EH (cell line): Measurements from ENCODE around the gene DAB2IP.

Experiments
- DNase-seq: peaks from one replicate; pipeline ENCODE4 v3.0.0-alpha.2; 2015; ENCODE audit warnings: low read depth

DAB2IP gene

DNA sequence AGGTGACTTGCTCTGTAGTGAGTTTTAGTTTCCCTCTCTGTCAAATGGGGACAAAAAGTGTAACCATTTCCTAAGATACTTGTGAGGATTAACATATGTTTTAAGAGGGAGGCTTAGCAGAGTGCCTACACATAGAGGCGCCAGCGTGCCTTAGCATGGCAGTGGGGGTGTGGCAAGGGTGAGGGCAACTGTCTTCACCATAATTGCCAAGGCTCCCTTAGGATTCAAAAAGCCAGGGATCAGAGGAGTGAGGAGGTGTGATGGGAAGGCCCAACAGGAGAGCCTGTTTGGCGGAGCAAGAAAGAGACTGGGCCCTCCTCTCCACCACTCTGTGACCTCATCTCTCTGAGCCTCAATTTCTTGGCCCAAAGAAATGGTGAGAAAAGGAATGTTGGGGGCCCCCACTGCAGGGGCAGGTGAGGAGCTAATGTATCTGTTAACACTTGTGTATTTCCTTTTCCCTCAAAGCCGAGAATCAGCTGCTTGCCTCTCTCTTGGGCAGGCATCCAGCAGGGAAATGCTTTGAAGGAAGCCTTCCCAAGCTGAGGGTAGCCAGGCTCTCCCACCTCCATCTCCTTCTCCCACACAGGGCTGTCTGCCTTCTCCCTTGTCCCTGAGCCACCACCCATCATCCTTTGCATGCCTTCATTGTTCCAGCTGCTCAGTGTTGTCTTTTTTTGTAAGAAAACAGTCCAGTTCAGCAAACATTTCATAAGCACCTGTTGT lies 76.0 kb downstream of the DAB2IP start:
- DNase-seq = no peak

GRCh38 chr9:121728916-121729315 lies 77.5 kb downstream of the DAB2IP start:
- no peak for DNase-seq

DNA sequence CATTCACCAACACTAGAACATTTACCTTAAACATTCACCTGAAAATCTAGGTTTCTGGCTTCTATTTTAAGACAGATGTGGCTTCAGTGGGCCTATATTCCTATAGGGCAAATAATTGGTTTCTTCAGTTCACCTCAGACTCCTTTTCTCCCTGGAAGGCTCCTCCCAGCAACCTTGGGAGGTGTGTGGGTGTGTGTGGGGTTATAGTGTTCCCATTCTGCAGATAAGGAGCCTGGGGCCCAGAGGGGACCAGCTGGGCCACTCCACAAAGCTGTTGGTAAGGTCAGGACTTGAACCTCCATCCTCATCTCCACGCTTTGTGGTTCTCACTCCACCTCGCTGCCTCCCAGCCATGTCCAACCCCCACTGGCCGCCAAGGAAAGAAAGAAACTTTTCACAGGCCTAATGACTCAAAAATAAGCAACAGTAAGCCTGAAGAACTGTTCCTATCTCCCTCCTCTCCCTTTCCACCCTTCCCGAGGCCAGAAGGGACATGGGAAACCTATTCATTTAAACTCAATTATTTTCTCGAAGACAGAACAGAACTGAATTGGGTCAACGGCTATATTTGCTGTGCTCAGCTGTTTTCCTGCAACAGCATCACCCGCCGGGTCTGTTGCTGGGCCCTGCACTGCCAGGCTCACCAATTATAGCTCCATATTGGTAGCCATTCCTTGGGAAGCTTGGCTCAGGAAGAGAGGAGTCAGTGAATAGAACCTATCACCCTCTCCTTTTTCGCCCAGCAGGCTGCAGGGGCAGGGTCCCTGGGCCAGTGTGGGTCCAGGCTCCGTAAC lies 78.5 kb downstream of the DAB2IP start:
- DNase-seq = no peak

DNA sequence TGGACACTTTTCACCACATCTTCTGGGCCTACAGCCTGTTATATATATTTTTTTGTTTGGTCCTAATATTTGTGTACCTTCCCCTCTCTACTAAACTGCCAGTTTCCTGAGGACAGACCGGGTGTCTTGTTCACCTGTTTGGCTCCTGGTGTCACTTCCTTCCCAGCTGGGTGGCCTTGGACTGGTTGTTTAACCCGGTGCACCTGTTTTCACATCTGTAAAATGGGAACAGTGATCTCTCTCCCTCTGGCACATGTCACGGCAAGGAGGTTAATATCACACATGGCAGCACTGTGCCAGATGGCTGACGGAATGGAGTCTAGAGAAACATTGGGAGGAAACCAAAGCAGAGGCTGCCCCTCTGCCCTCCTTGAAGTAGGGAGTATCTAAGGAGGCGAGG lies 79.7 kb downstream of the DAB2IP start:
- no peak for DNase-seq

DNA sequence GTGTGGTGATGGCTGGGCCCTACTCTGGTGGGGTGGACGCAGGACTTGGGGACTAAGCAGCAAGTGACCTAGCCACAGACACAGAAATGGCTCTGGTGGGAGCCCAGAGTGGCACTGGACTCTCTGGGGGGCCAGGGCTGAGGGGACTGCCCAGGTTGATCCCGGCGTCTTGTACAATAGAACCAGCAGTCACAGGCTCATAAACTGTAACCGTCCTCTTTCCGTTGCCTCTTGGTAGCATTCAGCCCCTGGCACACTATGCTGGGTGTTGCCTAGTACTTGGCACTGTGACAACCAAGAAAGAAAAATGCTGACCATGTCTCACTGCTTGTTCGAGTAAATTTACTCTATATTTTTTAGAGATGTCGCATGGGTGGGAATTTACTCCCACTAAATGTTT lies 80.5 kb downstream of the DAB2IP start:
- DNase-seq = no peak

GRCh38 chr9:121732389-121732788 lies 81.0 kb downstream of the DAB2IP start:
- no peak for DNase-seq

GRCh38 chr9:121732886-121733285 lies 81.5 kb downstream of the DAB2IP start:
- DNase-seq = no peak

DNA sequence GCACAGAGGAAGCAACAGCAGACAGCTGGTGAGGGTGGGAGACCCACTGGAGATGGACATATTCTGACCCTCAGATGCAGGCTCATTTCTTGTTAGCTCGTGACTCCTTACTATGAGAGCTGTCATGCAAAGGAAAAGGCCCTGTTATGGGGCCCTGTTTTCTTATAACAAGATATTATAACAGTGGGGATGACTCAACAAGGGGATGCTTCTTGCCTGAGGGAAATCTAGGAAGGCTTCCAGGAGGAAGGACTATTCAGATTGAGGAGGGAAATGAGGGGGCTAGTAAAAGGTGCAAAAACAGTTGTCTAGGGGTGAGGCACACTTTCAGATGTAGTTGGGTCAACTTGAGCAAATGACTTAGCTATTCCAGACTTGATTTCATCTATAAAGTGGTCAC lies 83.0 kb downstream of the DAB2IP start:
- peak; percentile 65 for DNase-seq

DNA sequence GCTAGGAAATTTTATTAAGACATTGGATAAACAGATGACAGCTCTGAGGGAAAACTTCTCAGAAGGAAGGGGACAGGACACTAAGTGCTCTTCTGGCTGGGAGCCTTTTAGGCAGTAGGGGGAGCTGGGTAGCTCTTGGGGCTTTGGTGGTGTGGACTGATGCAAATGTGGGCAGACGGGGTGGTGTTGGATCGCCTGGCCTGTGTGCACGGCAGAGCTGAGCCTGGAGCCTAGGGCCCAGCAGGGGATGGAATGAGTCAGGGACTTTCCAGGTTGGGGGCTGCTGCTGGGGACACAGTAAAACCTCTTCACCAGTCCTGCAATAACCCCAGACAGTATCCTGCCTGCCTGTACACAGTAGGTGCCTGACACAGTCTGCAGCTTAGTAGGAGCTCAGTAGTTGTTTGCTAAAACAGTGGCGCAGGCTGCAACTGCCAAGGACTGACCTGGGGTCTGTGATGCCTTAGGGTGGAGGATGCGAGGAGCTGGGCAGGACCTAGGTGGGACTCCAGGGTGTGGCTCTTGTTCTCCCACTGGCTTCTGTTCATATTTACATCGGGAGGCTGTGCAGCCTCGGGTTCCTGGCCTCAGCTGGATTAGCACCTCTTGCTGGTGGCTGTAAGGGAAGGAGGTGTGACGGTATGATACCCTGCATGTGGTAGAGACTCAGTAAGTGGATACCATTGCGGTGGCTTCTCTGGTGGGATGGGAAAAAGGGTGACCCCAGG lies 83.8 kb downstream of the DAB2IP start:
- peak; percentile 89 for DNase-seq

DNA sequence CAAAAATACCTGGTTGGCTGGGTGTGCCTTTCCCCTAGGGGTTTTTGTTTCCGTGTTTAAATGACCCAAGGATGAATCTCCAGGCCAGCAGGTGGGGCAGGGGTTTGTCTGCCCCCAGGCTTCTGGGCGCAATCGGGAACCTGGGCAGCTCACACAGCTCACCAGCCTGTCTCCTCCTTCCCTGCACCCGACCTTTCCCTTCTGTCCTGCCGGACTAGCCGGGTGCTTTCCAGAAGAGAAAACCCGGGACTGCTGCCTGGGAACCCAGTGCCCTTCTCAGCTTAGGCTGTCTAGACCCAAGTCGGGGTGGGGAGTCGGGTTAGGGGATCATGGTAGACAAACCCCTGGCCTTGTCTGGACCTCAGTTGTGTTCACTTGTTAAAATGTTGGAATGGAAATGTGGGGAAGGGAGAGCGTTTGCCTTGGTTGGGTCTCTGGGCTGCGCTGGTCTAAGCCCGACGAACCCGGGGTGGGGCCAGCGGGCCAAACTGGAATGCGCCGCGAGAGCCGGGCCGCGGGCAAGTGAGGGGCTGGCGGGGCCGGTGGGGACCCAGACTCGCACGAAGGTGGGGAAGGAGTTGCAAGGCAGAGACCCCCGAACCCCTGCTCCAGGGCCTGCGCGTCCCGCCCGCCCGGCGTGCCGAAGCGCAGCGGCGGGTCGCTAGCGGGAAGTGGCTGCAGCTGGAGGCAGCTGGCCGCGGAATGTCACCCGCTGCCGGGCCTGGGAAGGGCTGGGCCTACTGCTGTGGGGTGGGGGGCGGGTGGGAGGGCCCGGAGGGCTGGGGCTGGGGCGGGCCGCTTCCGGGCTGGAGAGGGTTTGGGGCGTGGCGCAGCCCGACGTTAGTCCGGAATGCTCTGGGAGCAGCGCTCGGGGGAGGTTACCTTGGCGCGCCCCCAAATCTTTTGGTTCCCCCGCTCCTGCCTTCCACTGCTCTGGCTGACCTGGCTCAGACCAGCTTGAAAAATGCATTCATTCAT lies 84.6 kb downstream of the DAB2IP start:
- DNase-seq = peak; percentile 66

- DNase-seq = peak; percentile 21
Observed at GRCh38 chr9:121736934-121737462, 85.6 kb downstream of the DAB2IP start.

GRCh38 chr9:121737481-121737931 lies 86.1 kb downstream of the DAB2IP start:
- DNase-seq = no peak

- DNase-seq = no peak
Observed at GRCh38 chr9:121738411-121738810, 87.0 kb downstream of the DAB2IP start.

DNA sequence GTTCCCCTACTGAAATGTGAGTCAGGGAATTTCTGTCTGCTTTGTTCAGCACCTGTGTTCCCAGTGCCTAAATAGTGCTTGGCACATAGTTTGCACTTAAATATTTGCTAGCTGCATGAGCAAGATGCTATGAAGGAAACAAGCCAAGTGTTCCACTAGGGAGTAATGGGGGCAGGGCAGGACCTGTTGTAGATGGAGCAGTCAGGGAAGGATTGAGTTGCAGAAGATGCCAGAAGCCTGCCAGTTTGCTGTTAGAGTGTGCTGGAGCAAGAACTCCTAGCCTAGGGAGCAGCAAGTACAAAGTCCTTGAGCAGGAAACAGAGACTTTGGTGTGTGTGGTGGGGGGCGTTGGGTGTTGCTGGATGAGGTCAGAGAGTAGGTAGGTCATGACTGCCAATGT lies 87.5 kb downstream of the DAB2IP start:
- DNase-seq = peak; percentile 66

GRCh38 chr9:121739971-121740370 lies 88.5 kb downstream of the DAB2IP start:
- no peak for DNase-seq

GRCh38 chr9:121741228-121741918 lies 89.9 kb downstream of the DAB2IP start:
- DNase-seq = no peak

DNA sequence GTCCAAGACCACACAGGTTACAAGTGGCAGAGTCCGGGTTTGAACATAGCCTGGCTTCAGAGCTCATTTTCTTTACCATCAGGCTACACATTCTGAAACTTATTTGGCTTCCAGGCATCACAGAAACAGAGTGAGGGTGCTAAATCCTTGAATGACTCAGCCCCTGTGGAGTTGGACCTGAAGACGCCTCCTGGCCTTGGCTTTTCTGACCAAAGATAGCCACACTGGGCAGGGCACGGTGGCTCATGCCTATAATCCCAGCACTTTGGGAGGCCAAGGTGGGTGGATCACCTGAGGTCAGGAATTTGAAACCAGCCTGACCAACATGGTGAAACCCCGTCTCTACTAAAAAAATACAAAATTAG lies 90.5 kb downstream of the DAB2IP start:
- peak; percentile 53 for DNase-seq

DNA sequence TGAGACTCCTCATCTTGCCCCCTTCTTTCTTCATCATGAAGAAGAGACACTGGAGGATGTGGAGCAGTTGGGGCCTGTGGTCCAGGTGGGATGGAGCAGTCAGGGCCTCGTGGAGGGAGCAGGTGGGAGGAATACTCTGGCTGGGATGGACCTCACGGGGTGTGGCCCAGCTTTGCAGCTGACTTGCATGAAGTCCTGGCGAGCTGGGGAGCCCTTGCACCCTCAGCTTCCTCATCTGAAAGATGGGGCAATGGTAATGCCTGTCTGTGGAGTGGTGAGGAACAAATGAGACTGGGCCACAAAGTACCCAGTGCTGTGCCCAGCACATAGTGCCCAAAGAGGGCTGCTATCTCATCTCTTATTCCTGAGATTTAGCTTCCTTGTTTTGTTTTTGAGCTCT lies 91.5 kb downstream of the DAB2IP start:
- no peak for DNase-seq

GRCh38 chr9:121743441-121744001 lies 92.1 kb downstream of the DAB2IP start:
- DNase-seq = peak; percentile 95

GRCh38 chr9:121744002-121744686 lies 92.7 kb downstream of the DAB2IP start:
- peak; percentile 82 for DNase-seq
